Heart left ventricle (tissue), 16 donors: Measurements from ENCODE around the gene HTRA1. TPM values are rescaled to one million over a fixed set of nuclear protein-coding genes. Genes with fewer than 3 reads are reported as not detected.

ENCODE experiments used
- ATAC-seq, 4 donors: fragments of 200-7000 bp; cut with Tn5 transposase; one replicate each; pipeline ENCODE4 v1.9.1; 2020 to 2022; ENCODE audit warnings: moderate library complexity in 4 of 4, mild to moderate bottlenecking in 3 of 4, moderate number of reproducible peaks in 1 of 4
- DNase-seq, 5 donors: peaks; one replicate each; pipeline ENCODE4 v3.0.0-alpha.2; 2020
- H3K27ac ChIP-seq, 12 donors: fragments of 200-600 bp; sonication (generic) in 4 of 12; one replicate each; pipeline versions ENCODE4 v1.5.0 to v1.8.0; 2016 to 2022; ENCODE audit warnings: mild to moderate bottlenecking in 2 of 12
- H3K27me3 ChIP-seq, 9 donors: fragments of 200-600 bp; sonication (generic) in 2 of 9; one replicate each; pipeline versions ENCODE4 v1.5.1 to v1.8.0; 2016 to 2022; ENCODE audit warnings: mild to moderate bottlenecking in 3 of 9
- H3K36me3 ChIP-seq, 9 donors: fragments of 200-600 bp; sonication (generic) in 2 of 9; one replicate each; pipeline versions ENCODE4 v1.5.0 to v1.8.0; 2018 to 2022; ENCODE audit warnings: mild to moderate bottlenecking in 2 of 9
- H3K4me1 ChIP-seq, 12 donors: fragments of 200-600 bp; sonication (generic) in 4 of 12; one replicate each; pipeline versions ENCODE4 v1.5.0 to v1.8.0; 2016 to 2022; ENCODE audit warnings: mild to moderate bottlenecking in 3 of 12
- H3K4me3 ChIP-seq, 12 donors: fragments of 200-600 bp; sonication (generic) in 4 of 12; one replicate each; pipeline versions ENCODE4 v1.5.0 to v1.8.0; 2017 to 2022; ENCODE audit warnings: mild to moderate bottlenecking in 9 of 12, moderate library complexity in 4 of 12
- H3K9me3 ChIP-seq, 12 donors: fragments of 200-600 bp; sonication (generic) in 4 of 12; one replicate each; pipeline versions ENCODE4 v1.5.0 to v1.8.0; 2016 to 2022; ENCODE audit warnings: mild to moderate bottlenecking in 1 of 12
- POLR2A ChIP-seq, 2 donors: fragments of 450-650 bp; IDR thresholded peaks; one replicate each; pipeline ENCODE4 v1.6.1; 2017; ENCODE audit warnings: antibody characterized with exemption in 2 of 2, mild to moderate bottlenecking in 2 of 2, moderate library complexity in 2 of 2
- WGBS, 4 donors: extraction: QIAGEN DNeasy Blood & Tissue Kit in 2 of 4; methylation state at CpG; one replicate each; pipeline versions ENCODE4 v1.1.5 to v1.1.7; 2013 to 2018; 5-methylcytosine and 5-hydroxymethylcytosine counted together
- intact Hi-C, 10 donors: fragments of 100-400 bp; cut with DNase I; formaldehyde crosslinking; loops; one replicate each; pipeline versions ENCODE4 v1.11.1 to v1.14.2; 2022
- polyA plus RNA-seq, 2 donors: library from polyadenylated mRNA; stranded (reverse); fragments of 200-250 nt; gene quantifications; one replicate each; pipeline ENCODE4 v1.2.3, GENCODE V29; 2013
- total RNA-seq, 9 donors: library from RNA; depleted of rRNA in 2 of 9; stranded (reverse); fragments of >200 nt in 2 of 9; fragmentation: NEBNext Ultra II Directional in 3 of 9; extraction: Animal tissue kit (Norgen Biotek cat#: 25700) in 3 of 9; gene quantifications; one replicate each; pipeline versions ENCODE4 v1.1.0 to v1.2.4, GENCODE V29; 2016 to 2023
- TF ChIP-seq, protein P1 (sequence below), 12 donors: fragments of 200-600 bp; sonication (generic) in 4 of 12; IDR thresholded peaks; one replicate each; pipeline versions ENCODE4 v1.5.0 to v1.8.0; 2018 to 2022; ENCODE audit warnings: antibody characterized with exemption in 12 of 12, mild to moderate bottlenecking in 5 of 12
- donor health status: ischemic (EF 13 %, LVEDD 7.1; RV severe dilation, severe dysfunction).
- donor health status: healthy with polysubstance abuse.
- donor health status: DM: no; HTN: yes; CAD: no.
- donor health status: DM: no; HTN: no; CAD: no.
- donor health status: ischemic (EF 25% LVEDD 6.9; RV normal size, moderate dysfunction).
- donor health status: ischemic (EF 25% LVEDD 5.7; RV mildly dilated, moderate dysfunction).
- donor health status: healthy.
- donor health status: DM: yes; HTN: yes; CAD: no.
- donor health status: ischemic (EF 35%, LVEDD 5.7; RV mildly dilated, moderate dysfunction).
- donor health status: nonischemic (EF 11% LVEDD 7.7; RV severe dilation, severe dysfunction).
- donor health status: DM: yes; HTN: yes; CAD: no.
- donor health status: PGD.
- donor health status: ischemic (EF 29% LVEDD 5.4; RV normal size, mild dysfunction).
- donor health status: nonischemic (EF 23%, LVEDD 6.1; RV moderate dilation, normal function).

Gene HTRA1
- total and polyA plus RNA-seq, 11 donors = 30.5 to 153 (median 54.5) TPM

GRCh38 chr10:122493761-122494160 lies 32.4 kb downstream of the HTRA1 start:
- H3K27ac ChIP-seq = peak overlapping the region in 3 of 12 donors; percentile 43 to 71 (median 52)
- no peaks in the 10 kb centered on the region for H3K27me3 ChIP-seq
- H3K9me3 ChIP-seq = no peaks in the 10 kb centered on the region
- ATAC-seq (no peak), DNase-seq (no peak)
- TF ChIP-seq, protein P1, sequence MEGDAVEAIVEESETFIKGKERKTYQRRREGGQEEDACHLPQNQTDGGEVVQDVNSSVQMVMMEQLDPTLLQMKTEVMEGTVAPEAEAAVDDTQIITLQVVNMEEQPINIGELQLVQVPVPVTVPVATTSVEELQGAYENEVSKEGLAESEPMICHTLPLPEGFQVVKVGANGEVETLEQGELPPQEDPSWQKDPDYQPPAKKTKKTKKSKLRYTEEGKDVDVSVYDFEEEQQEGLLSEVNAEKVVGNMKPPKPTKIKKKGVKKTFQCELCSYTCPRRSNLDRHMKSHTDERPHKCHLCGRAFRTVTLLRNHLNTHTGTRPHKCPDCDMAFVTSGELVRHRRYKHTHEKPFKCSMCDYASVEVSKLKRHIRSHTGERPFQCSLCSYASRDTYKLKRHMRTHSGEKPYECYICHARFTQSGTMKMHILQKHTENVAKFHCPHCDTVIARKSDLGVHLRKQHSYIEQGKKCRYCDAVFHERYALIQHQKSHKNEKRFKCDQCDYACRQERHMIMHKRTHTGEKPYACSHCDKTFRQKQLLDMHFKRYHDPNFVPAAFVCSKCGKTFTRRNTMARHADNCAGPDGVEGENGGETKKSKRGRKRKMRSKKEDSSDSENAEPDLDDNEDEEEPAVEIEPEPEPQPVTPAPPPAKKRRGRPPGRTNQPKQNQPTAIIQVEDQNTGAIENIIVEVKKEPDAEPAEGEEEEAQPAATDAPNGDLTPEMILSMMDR (IDR thresholded peaks at IDR 0.05) = no peak
- peaks cover 0 to 69% (median 30%) of the 10 kb centered on the region in 12 donors for H3K4me1 ChIP-seq
- intact Hi-C loops = no loop called here
- 86 to 93% (median 90%) methylated on average over 4 of the region's 4 CpGs for WGBS, 4 donors
- H3K36me3 ChIP-seq = peaks cover 0 to 26% (median 5%) of the 10 kb centered on the region in 9 donors
- no peak overlapping the region for H3K4me3 ChIP-seq

DNA sequence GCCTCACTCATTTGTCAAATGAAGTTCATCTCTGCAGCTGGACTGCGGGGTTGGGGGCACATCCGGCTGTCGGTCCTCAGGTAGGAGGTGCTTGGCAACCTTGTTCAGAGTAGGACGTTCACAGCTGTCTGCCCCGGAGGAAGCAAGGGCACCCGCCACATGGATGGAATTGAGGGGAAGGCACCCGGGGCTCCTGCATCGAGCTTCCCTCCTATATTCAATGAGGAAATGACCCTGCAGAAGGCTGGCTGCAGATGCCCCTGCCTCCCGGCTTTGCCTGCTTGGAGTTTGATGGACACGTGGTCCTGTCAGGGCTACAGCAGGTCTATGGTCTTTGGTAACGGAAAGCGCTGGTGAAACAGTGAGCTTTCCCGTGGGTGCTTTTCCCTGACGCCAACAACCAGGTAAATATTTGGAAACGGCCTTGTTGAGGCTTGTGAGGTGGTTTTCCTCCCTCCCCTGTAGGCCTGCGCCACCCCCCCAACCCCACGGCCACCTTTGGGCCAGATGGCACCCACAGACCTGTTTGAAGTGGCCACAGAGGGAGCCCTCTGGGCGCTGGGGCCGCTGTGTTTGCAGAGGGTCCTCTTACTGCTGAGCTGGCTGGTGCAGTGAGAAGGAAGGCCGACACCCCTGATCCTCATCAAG lies 32.9 kb downstream of the HTRA1 start:
- intact Hi-C loops = no loop called here
- 84 to 90% (median 88%) methylated on average over 17 to 20 of the region's 20 CpGs for WGBS, 4 donors
- H3K36me3 ChIP-seq = peaks cover 0 to 26% (median 4%) of the 10 kb centered on the region in 9 donors
- H3K4me1 ChIP-seq = peaks cover 0 to 72% (median 34%) of the 10 kb centered on the region in 12 donors
- H3K27me3 ChIP-seq = no peaks in the 10 kb centered on the region
- TF ChIP-seq, protein P1 (IDR thresholded peaks at IDR 0.05) = no peak
- TF ChIP-seq POLR2A (IDR thresholded peaks at IDR 0.05) = no peak
- H3K27ac ChIP-seq = peak overlapping the region in 4 of 12 donors; percentile 58 to 75 (median 69)
- ATAC-seq = no peak
- H3K4me3 ChIP-seq = no peak overlapping the region
- H3K9me3 ChIP-seq = no peaks in the 10 kb centered on the region
- DNase-seq = no peak

GRCh38 chr10:122494833-122495232 lies 33.5 kb downstream of the HTRA1 start:
- intact Hi-C loops = loop anchor here in 4 of 10 donors (5.0 kb wide), 1 partner anchor 33 kb away; the partner anchor contains the start of gene HTRA1 (in 4 of the 4)
- peaks cover 0 to 77% (median 39%) of the 10 kb centered on the region in 12 donors for H3K4me1 ChIP-seq
- ATAC-seq (peak in 2 of 4 donors; percentile 9 to 12), DNase-seq (peak in 1 of 5 donors; percentile 62)
- peaks cover 0 to 21% (median 0%) of the 10 kb centered on the region in 9 donors for H3K36me3 ChIP-seq
- peak overlapping the region in 8 of 12 donors; percentile 32 to 75 (median 40) for H3K27ac ChIP-seq
- TF ChIP-seq POLR2A (IDR thresholded peaks at IDR 0.05) = no peak
- TF ChIP-seq, protein P1 (IDR thresholded peaks at IDR 0.05) = no peak
- H3K27me3 ChIP-seq = no peaks in the 10 kb centered on the region
- 86 to 93% (median 89%) methylated on average over 13 to 14 of the region's 14 CpGs for WGBS, 4 donors
- H3K4me3 ChIP-seq = no peak overlapping the region
- no peaks in the 10 kb centered on the region for H3K9me3 ChIP-seq
